ENCODE measurements around the gene LGALS7.

The LGALS7 gene

DNA sequence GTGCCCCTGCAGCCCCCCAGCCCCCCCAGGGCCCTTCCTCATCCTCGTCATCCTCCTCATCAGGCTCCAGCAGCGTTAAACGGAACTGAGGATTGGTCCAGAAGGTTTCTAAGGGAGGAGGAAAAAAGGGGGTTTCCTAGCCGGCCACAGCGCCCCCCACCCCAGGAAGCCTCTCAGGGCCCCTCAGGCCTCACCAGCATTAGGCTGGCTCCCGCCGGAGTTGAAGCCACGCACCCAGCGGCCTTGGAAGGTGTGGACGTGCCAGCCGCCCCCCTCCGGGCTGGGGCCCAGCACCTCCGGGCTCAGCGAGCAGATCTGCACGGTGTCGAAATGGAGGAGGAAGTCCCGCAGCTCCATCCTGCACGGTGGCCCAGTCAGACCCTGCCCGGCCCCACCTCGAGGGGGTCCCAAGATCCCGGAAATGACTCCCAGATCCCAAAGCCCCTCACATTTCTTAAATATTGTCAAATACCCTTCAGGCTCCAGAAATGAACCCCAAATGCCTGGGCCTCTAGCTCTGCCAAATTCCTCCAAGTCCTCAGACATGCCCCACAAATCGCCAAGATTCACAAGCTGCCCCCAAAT is 35.9 kb downstream of the LGALS7 start:
- no peak for DNase-seq (ENCODE audit: low spot score)

DNA sequence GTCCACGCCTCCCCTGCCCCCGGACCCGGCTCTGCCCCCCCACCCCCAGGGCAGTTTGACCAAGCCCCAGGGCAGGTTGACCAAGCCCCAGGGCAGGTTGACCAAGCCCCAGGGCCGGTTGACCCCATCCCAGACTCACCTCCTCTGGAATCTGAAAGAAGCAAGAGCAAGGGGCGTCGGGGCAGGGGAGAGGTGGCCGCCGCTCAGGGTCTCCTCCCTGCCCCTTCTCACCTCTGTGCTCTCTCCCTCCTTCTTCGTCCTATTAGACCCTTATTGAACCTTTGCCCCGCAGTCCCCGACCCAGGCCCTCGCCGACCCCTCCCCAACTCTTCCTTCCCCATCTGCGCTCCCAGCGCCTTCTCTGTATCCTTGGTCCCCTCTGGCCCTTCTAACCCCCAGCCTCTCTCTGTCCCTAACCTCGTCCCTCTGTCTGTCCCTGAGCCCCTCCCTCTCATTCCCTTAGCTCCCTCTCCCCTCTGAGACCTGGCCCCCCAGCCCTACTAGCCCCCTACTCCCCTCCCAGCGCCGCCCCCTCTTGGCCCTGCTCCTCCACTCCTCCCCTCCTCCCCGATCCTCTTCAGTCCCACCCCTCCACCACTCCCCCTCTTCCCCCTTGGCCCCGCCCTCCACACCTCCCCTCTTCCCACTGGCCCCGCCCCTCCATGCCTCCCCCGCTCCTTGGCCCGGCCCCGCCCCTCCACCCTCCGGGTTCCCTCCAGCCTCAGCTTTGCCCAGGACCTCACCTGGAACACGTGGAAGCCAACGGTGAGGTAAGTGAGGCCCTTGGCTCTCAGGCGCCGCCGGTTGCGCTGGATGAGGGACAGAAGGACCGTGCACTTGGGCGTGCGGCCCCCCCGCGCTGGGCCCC is 36.7 kb downstream of the LGALS7 start:
- DNase-seq (ENCODE audit: low spot score) = no peak
- TF ChIP-seq, protein P1, sequence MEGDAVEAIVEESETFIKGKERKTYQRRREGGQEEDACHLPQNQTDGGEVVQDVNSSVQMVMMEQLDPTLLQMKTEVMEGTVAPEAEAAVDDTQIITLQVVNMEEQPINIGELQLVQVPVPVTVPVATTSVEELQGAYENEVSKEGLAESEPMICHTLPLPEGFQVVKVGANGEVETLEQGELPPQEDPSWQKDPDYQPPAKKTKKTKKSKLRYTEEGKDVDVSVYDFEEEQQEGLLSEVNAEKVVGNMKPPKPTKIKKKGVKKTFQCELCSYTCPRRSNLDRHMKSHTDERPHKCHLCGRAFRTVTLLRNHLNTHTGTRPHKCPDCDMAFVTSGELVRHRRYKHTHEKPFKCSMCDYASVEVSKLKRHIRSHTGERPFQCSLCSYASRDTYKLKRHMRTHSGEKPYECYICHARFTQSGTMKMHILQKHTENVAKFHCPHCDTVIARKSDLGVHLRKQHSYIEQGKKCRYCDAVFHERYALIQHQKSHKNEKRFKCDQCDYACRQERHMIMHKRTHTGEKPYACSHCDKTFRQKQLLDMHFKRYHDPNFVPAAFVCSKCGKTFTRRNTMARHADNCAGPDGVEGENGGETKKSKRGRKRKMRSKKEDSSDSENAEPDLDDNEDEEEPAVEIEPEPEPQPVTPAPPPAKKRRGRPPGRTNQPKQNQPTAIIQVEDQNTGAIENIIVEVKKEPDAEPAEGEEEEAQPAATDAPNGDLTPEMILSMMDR (IDR thresholded peaks at IDR 0.05) = no peak
- H3K27ac ChIP-seq = peak overlapping the region in 1 of 2 donors; percentile 76
- peak overlapping the region; percentile 76 for H3K4me3 ChIP-seq

More for the DNA sequence above, 35.9 kb downstream of the LGALS7 start:
- Histone ChIP-seq H3K4me3 (peak overlapping the region; percentile 76), H3K27ac (no peak overlapping the region)
- TF ChIP-seq, protein P1 (IDR thresholded peaks at IDR 0.05) = no peak

DNA sequence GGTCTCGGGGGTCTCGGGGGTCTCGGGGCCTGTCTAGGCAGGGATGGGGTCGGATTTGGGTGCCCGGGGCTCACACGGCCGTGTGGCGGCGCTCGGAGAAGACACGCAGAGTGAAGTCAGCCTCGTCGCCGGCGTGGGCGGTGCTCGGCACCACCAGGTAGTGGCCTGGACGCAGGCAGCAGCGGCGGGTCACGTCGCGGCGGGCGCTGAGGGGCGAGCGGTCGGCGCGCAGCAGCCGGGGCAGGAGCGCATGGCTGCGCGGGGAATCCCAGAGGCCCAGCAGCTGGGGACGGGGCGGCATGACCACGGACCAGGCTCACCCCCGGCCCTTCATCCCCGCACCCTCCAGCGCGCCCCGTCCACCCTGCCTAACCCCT is 37.3 kb downstream of the LGALS7 start:
- DNase-seq (ENCODE audit: low spot score) = peak; percentile 76
- peak overlapping the region in 1 of 2 donors; percentile 76 for H3K27ac ChIP-seq
- TF ChIP-seq, protein P1 (IDR thresholded peaks at IDR 0.05) = no peak
- peak overlapping the region; percentile 76 for H3K4me3 ChIP-seq

DNA sequence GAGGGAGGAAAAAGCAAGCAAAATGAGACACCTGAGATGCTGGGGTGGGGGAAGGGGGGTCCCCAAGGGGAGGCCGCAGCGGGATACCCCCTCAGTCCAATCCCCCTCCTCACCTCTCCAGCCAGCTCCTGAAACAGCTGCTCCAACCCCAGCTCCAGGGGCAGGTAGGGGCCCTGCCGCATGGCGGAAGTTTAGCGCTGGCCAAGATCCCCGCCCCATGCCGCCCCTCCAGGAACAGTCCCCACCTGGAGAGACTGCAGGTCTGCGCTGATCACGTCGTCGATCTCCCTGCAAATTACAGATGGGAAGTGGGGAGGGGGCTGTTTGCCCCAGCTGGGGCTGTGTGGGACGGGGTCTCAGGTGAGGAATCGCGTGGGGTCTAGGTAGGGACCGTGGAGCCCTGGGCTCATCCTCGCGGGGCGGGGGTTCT is 38.0 kb downstream of the LGALS7 start:
- DNase-seq (ENCODE audit: low spot score) = peak; percentile 76
- Histone ChIP-seq H3K4me3 (no peak overlapping the region), H3K27ac (peak overlapping the region; percentile 43 to 79)
- TF ChIP-seq, protein P1 (IDR thresholded peaks at IDR 0.05) = no peak

DNA sequence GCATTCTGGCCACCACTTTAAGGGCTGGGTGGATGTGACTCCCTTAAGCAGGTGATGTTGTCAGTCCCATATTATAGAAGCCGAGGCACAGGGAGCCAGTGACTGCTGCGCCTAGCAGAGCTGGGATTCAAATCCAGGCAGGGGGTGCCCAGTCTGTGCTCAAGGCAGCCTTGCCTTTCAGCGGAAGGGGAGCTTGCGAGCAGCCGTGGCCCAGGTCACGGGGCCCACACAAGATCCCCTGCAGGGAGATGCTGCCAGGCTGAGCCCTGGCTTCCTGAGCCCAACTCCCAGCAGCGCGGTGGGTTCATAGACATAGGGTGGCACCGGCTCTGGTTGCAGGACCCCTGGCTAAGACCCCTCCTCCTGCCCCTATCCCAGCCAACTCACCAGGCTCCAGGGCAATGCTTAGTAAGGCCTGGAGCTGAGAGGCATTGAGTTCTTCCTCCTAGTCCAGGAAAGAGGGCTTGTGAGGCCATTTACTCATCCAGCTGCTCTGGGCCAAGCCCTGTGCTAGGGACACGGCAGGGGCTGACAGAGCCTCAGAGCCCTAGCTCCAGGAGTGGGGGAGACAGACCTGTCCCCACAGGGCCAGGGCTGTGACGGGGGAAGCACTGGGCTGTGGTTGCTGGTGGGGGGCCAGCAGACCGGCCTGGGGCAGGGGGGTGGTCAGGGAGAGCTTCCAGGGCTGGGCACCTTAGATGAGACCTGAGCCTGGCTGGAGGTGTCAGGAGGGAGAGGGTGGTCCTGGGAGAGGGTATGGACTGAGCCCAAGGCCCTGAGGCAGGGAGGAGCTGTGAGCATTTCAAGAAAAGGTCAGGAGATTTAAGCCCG is 38.7 kb downstream of the LGALS7 start:
- DNase-seq (ENCODE audit: low spot score) = peak; percentile 77
- H3K4me3 ChIP-seq = no peak overlapping the region
- TF ChIP-seq, protein P1 (IDR thresholded peaks at IDR 0.05) = no peak
- peak overlapping the region; percentile 43 to 79 for H3K27ac ChIP-seq

DNA sequence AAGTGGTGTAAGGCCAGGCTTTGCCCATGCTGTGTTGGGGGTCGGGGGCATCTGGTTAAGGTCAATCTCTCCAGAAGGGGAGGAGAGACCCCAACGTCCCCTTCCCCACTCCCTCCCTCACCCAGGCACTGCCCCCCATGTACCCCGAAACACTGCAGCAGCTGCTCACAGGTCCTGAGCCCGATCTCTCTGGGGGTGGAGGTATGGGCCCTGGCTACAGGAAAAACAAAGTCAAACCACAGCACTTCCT is 39.2 kb downstream of the LGALS7 start:
- DNase-seq (ENCODE audit: low spot score) = no peak
- Histone ChIP-seq H3K4me3 (no peak overlapping the region), H3K27ac (peak overlapping the region; percentile 43 to 79)
- TF ChIP-seq, protein P1 (IDR thresholded peaks at IDR 0.05) = no peak

All from coronary artery (tissue), 2 donors.